Esophagus muscularis mucosa (tissue), 3 donors: Measurements from ENCODE around the gene COL2A1.

Experiments used
- POLR2A ChIP-seq: fragments of 450-650 bp; IDR thresholded peaks from one replicate; pipeline ENCODE4 v1.6.1; 2017; ENCODE audit warnings: antibody characterized with exemption, moderate library complexity, mild to moderate bottlenecking, low read depth
- TF ChIP-seq, protein P1 (sequence below), 3 experiments: fragments of 200-600 bp in 2 of 3; fragments of 450-650 bp in 1 of 3; sonication (generic) in 2 of 3; IDR thresholded peaks; one replicate each; pipeline ENCODE4 v1.5.1; 2017 to 2019; ENCODE audit warnings: antibody characterized with exemption in 3 of 3, mild to moderate bottlenecking in 2 of 3, moderate library complexity in 1 of 3

DNA sequence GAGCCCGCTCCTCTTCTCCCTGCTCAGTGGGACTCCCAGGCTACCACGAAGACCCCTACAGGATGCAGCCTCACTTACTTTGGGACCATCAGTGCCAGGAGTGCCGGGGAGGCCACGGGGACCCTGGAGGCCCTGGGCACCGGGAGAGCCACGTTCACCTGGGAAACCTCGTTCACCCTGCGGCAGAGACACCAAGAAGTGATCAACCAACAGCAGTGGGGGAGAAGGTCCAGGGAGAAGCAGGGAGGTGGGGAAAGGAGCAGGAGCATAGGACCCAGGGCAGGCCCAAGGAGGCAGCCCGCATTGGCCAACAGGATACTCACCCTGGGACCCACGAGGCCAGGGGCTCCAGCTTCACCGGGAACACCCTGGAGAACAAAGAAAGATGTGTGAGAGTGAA lies 21.5 kb downstream of the COL2A1 start:
- TF ChIP-seq, protein P1, sequence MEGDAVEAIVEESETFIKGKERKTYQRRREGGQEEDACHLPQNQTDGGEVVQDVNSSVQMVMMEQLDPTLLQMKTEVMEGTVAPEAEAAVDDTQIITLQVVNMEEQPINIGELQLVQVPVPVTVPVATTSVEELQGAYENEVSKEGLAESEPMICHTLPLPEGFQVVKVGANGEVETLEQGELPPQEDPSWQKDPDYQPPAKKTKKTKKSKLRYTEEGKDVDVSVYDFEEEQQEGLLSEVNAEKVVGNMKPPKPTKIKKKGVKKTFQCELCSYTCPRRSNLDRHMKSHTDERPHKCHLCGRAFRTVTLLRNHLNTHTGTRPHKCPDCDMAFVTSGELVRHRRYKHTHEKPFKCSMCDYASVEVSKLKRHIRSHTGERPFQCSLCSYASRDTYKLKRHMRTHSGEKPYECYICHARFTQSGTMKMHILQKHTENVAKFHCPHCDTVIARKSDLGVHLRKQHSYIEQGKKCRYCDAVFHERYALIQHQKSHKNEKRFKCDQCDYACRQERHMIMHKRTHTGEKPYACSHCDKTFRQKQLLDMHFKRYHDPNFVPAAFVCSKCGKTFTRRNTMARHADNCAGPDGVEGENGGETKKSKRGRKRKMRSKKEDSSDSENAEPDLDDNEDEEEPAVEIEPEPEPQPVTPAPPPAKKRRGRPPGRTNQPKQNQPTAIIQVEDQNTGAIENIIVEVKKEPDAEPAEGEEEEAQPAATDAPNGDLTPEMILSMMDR (IDR thresholded peaks at IDR 0.05): no peak
- no peak for TF ChIP-seq POLR2A
